Measurements from ENCODE around the gene BTBD16. TPM values are rescaled to one million over a fixed set of nuclear protein-coding genes. Genes with fewer than 3 reads are reported as not detected.

Gene BTBD16
- total and polyA plus RNA-seq, 2 of the 13 experiments (the other 11 are each of a cell fraction or from before 2014, with no cell fraction given), result 5.0 to 11.9 TPM

GRCh38 chr10:122310311-122311050 lies 39.4 kb downstream of the BTBD16 start (continued):
- TF ChIP-seq IRF9 (CRISPR knock-in tag; IDR thresholded peaks at IDR 0.05; ENCODE audit: borderline replicate concordance), result peak; percentile 72; the same call in 1 of the 2 replicates
- TF ChIP-seq TBX3 (IDR thresholded peaks at IDR 0.05; ENCODE audit: borderline replicate concordance), result 0 out of 2 replicates have a peak, but pooled peaks have one; percentile 60
- peak; percentile 77 for TF ChIP-seq RBFOX2 (IDR thresholded peaks at IDR 0.05; ENCODE audit: low read depth, low read length)
- peak; percentile 81; the same call in 1 of the 2 replicates for TF ChIP-seq ZBTB20 (CRISPR knock-in tag; IDR thresholded peaks at IDR 0.05; ENCODE audit: borderline replicate concordance, low read depth)
- TF ChIP-seq ZNF24 (IDR thresholded peaks at IDR 0.05), result no peak
- TF ChIP-seq PHF21A (CRISPR knock-in tag; IDR thresholded peaks at IDR 0.05), result peak; percentile 97
- peak; percentile 93 for TF ChIP-seq ETV5 (CRISPR knock-in tag; IDR thresholded peaks at IDR 0.05; ENCODE audit: borderline replicate concordance)
- peak; percentile 89 for TF ChIP-seq POLR2AphosphoS5 (IDR thresholded peaks at IDR 0.05; ENCODE audit: low read depth, low read length)
- TF ChIP-seq CHCHD3 (CRISPR knock-in tag; IDR thresholded peaks at IDR 0.05), result no peak
- TF ChIP-seq RARA (CRISPR knock-in tag; IDR thresholded peaks at IDR 0.05), result peak; percentile 95
- TF ChIP-seq ZNF569 (CRISPR knock-in tag; IDR thresholded peaks at IDR 0.05; ENCODE audit: borderline replicate concordance), result 0 out of 2 replicates have a peak, but pooled peaks have one; percentile 27
- peak; percentile 77 for TF ChIP-seq ISL2 (CRISPR knock-in tag; IDR thresholded peaks at IDR 0.05)
- TF ChIP-seq ZNF691 (CRISPR knock-in tag; IDR thresholded peaks at IDR 0.05; ENCODE audit: borderline replicate concordance, low read depth), result peak; percentile 24; the same call in 1 of the 2 replicates
- no peak for TF ChIP-seq ZNF44 (CRISPR knock-in tag; IDR thresholded peaks at IDR 0.05)
- peak; percentile 66 for TF ChIP-seq ARID3A (IDR thresholded peaks at IDR 0.05; ENCODE audit: low read depth, low read length)
- no peak for TF ChIP-seq FUBP1 (CRISPR knock-in tag; IDR thresholded peaks at IDR 0.05; ENCODE audit: borderline replicate concordance)
- peak; percentile 92; the same call in 1 of the 2 replicates for TF ChIP-seq ATF2 (CRISPR knock-in tag; IDR thresholded peaks at IDR 0.05)
- TF ChIP-seq TP53 (CRISPR knock-in tag; conservative IDR thresholded peaks at IDR 0.05), result 0 out of 2 replicates have a peak, but pooled peaks have one; percentile 47
- TF ChIP-seq SIX4 (CRISPR knock-in tag; IDR thresholded peaks at IDR 0.05), result 0 out of 2 replicates have a peak, but pooled peaks have one; percentile 35
- peak; percentile 79 for TF ChIP-seq HNRNPL (IDR thresholded peaks at IDR 0.05; ENCODE audit: low read depth, low read length)
- TF ChIP-seq MEIS2 (CRISPR knock-in tag; IDR thresholded peaks at IDR 0.05), result peak; percentile 94
- TF ChIP-seq NFYC (CRISPR knock-in tag; IDR thresholded peaks at IDR 0.05), result peak; percentile 14; the same call in 1 of the 2 replicates

Data from HepG2 (cell line).